ENCODE results near the gene CCDC142.
A peak's percentile ranks its signal among the peaks of the same experiment; 100 is the strongest.

Gene CCDC142

GRCh38 chr2:74512744-74513604 lies 30.2 kb upstream of the CCDC142 start:
- peaks cover 17 to 88% of the 10 kb centered on the region in 2 donors for H3K27me3 ChIP-seq
- intact Hi-C loops (cut with DNase I; ENCODE audit: low total_unique reads), result no loop called here
- TF ChIP-seq, protein P1, sequence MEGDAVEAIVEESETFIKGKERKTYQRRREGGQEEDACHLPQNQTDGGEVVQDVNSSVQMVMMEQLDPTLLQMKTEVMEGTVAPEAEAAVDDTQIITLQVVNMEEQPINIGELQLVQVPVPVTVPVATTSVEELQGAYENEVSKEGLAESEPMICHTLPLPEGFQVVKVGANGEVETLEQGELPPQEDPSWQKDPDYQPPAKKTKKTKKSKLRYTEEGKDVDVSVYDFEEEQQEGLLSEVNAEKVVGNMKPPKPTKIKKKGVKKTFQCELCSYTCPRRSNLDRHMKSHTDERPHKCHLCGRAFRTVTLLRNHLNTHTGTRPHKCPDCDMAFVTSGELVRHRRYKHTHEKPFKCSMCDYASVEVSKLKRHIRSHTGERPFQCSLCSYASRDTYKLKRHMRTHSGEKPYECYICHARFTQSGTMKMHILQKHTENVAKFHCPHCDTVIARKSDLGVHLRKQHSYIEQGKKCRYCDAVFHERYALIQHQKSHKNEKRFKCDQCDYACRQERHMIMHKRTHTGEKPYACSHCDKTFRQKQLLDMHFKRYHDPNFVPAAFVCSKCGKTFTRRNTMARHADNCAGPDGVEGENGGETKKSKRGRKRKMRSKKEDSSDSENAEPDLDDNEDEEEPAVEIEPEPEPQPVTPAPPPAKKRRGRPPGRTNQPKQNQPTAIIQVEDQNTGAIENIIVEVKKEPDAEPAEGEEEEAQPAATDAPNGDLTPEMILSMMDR (IDR thresholded peaks at IDR 0.05), result no peak
- no peaks in the 10 kb centered on the region for H3K36me3 ChIP-seq
- no peak overlapping the region for H3K27ac ChIP-seq
- H3K9me3 ChIP-seq, result no peaks in the 10 kb centered on the region
- peaks cover 0 to 35% (median 30%) of the 10 kb centered on the region in 4 donors for H3K4me1 ChIP-seq
- DNase-seq, result no peak
- H3K4me3 ChIP-seq, result no peak overlapping the region

- TF ChIP-seq, protein P1 (IDR thresholded peaks at IDR 0.05), result no peak
- H3K9me3 ChIP-seq, result no peaks in the 10 kb centered on the region
- H3K27me3 ChIP-seq, result peaks cover 17 to 71% of the 10 kb centered on the region in 2 donors
- H3K4me3 ChIP-seq, result no peak overlapping the region
- H3K27ac ChIP-seq, result no peak overlapping the region
- DNase-seq, result no peak
- intact Hi-C loops (cut with DNase I; ENCODE audit: low total_unique reads), result no loop called here
- H3K36me3 ChIP-seq, result peaks cover 0 to 3% (median under 1%) of the 10 kb centered on the region in 3 donors
- H3K4me1 ChIP-seq, result peaks cover 0 to 43% (median 35%) of the 10 kb centered on the region in 4 donors
Observed at GRCh38 chr2:74511104-74511989, 28.5 kb upstream of the CCDC142 start.

DNA sequence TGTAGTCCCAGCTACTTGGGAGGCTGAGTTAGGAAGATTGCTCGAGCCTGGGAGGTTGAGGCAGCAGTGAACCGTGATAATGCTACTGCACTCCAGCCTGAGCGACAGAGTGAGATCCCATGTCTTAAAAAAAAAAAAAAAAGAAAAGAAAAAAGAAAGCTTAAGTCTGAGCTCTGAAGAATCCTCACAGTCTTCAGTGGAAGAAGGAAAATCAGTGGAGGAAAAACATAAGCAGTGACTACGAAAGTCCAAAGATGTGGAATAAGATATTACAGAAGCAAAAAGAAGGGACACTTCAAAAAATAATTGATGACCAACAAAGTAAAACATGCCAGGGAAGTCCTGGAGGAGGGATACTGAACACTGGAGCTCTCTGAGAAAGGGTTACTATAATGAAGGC lies 27.5 kb upstream of the CCDC142 start:
- no peak overlapping the region for H3K4me3 ChIP-seq
- TF ChIP-seq, protein P1 (IDR thresholded peaks at IDR 0.05), result no peak
- H3K4me1 ChIP-seq, result peaks cover 0 to 43% (median 34%) of the 10 kb centered on the region in 4 donors
- H3K27me3 ChIP-seq, result peaks cover 17 to 61% of the 10 kb centered on the region in 2 donors
- H3K9me3 ChIP-seq, result no peaks in the 10 kb centered on the region
- DNase-seq, result no peak
- H3K36me3 ChIP-seq, result peaks cover 6 to 13% (median 11%) of the 10 kb centered on the region in 3 donors
- intact Hi-C loops (cut with DNase I; ENCODE audit: low total_unique reads), result no loop called here
- no peak overlapping the region for H3K27ac ChIP-seq

- H3K4me3 ChIP-seq, result peak overlapping the region; percentile 66 to 80
- TF ChIP-seq, protein P1 (IDR thresholded peaks at IDR 0.05), result no peak
- intact Hi-C loops (cut with DNase I; ENCODE audit: low total_unique reads), result no loop called here
- H3K9me3 ChIP-seq, result no peaks in the 10 kb centered on the region
- peaks cover 0 to 38% (median 26%) of the 10 kb centered on the region in 4 donors for H3K4me1 ChIP-seq
- DNase-seq, result peak; percentile 24 to 65
- H3K27ac ChIP-seq, result peak overlapping the region; percentile 94 to 97
- peaks cover 3 to 43% of the 10 kb centered on the region in 2 donors for H3K27me3 ChIP-seq
- peaks cover 13 to 24% (median 13%) of the 10 kb centered on the region in 3 donors for H3K36me3 ChIP-seq
Observed at GRCh38 chr2:74507926-74508520, 25.2 kb upstream of the CCDC142 start.

Data from tibial artery (tissue), 4 donors.